Measurements from ENCODE around the gene DOK7.
"Not testable (repeated sequence)": the region's sequence is repeated elsewhere in the genome, so short reads cannot be mapped to it uniquely, and the experiment has no call there.

Gene DOK7

GRCh38 chr4:3508542-3508941, 45.4 kb downstream of the DOK7 start:
- DNase-seq (ENCODE audit: low spot score): no peak

GRCh38 chr4:3510481-3510880, 47.4 kb downstream of the DOK7 start:
- no peak for DNase-seq (ENCODE audit: low spot score)

- DNase-seq (ENCODE audit: low spot score): no peak
These were observed 48.1 kb downstream of the DOK7 start for GRCh38 chr4:3511187-3511586.

GRCh38 chr4:3511601-3512000, 48.5 kb downstream of the DOK7 start:
- not testable (repeated sequence) for DNase-seq (ENCODE audit: low spot score)

- DNase-seq (ENCODE audit: low spot score): no peak
These were observed 49.2 kb downstream of the DOK7 start for GRCh38 chr4:3512279-3512678.

GRCh38 chr4:3512719-3513118, 49.6 kb downstream of the DOK7 start:
- DNase-seq (ENCODE audit: low spot score): no peak

GRCh38 chr4:3513807-3514206, 50.7 kb downstream of the DOK7 start:
- no peak for DNase-seq (ENCODE audit: low spot score)

- no peak for DNase-seq (ENCODE audit: low spot score)
These were observed 51.2 kb downstream of the DOK7 start for GRCh38 chr4:3514221-3514780.

- no peak for DNase-seq (ENCODE audit: low spot score)
These were observed 51.8 kb downstream of the DOK7 start for GRCh38 chr4:3514806-3515501.

GRCh38 chr4:3515646-3516045, 52.5 kb downstream of the DOK7 start:
- no peak for DNase-seq (ENCODE audit: low spot score)

- DNase-seq (ENCODE audit: low spot score): no peak
These were observed 53.1 kb downstream of the DOK7 start for GRCh38 chr4:3516061-3516835.

- no peak for DNase-seq (ENCODE audit: low spot score)
These were observed 54.0 kb downstream of the DOK7 start for GRCh38 chr4:3516836-3517730.

GRCh38 chr4:3517731-3518510, 54.8 kb downstream of the DOK7 start:
- DNase-seq (ENCODE audit: low spot score): no peak

GRCh38 chr4:3518511-3518880, 55.4 kb downstream of the DOK7 start:
- no peak for DNase-seq (ENCODE audit: low spot score)

GRCh38 chr4:3518941-3519340, 55.8 kb downstream of the DOK7 start:
- DNase-seq (ENCODE audit: low spot score): no peak

GRCh38 chr4:3519468-3520264, 56.6 kb downstream of the DOK7 start:
- DNase-seq (ENCODE audit: low spot score): no peak

GRCh38 chr4:3520276-3520675, 57.2 kb downstream of the DOK7 start:
- DNase-seq (ENCODE audit: low spot score): no peak

GRCh38 chr4:3520796-3521600, 57.9 kb downstream of the DOK7 start:
- DNase-seq (ENCODE audit: low spot score): no peak

GRCh38 chr4:3521621-3522325, 58.7 kb downstream of the DOK7 start:
- no peak for DNase-seq (ENCODE audit: low spot score)
